Endodermal cell (in vitro differentiated cells): ENCODE measurements around the gene APEH. TPM values are rescaled to one million over a fixed set of nuclear protein-coding genes. Genes with fewer than 3 reads are reported as not detected.

ENCODE experiments used
- DNase-seq: peaks from one replicate; pipeline ENCODE4 v3.0.0-alpha.2; 2017
- H3K27ac ChIP-seq: 2 replicates; pipeline ENCODE4 v1.5.1; 2013; ENCODE audit warnings: mild to moderate bottlenecking, low read depth, low read length, moderate library complexity
- H3K27me3 ChIP-seq: 2 replicates; pipeline ENCODE4 v1.6.1; 2013; ENCODE audit warnings: mild to moderate bottlenecking, low read length, moderate library complexity; ENCODE audit not compliant: insufficient read depth, control insufficient read depth, poor library complexity, severe bottlenecking
- H3K36me3 ChIP-seq: 2 replicates; pipeline ENCODE4 v1.7.0; 2013; ENCODE audit warnings: mild to moderate bottlenecking, low read length, moderate library complexity; ENCODE audit not compliant: control insufficient read depth, insufficient read depth
- H3K4me1 ChIP-seq: one replicate; pipeline ENCODE4 v1.7.0; 2013; ENCODE audit warnings: low read length; ENCODE audit not compliant: control insufficient read depth, insufficient read depth
- H3K4me3 ChIP-seq: 2 replicates; pipeline ENCODE4 v1.5.1; 2013; ENCODE audit warnings: mild to moderate bottlenecking, low read length, moderate library complexity
- H3K9ac ChIP-seq: 2 replicates; pipeline ENCODE4 v1.6.1; 2013; ENCODE audit warnings: mild to moderate bottlenecking, low read length, moderate library complexity; ENCODE audit not compliant: poor library complexity, severe bottlenecking; ENCODE audit errors: extremely low read depth
- H3K9me3 ChIP-seq: 2 replicates; pipeline ENCODE4 v1.6.1; 2013; ENCODE audit warnings: mild to moderate bottlenecking, low read length, moderate library complexity; ENCODE audit not compliant: control insufficient read depth
- H3K27ac Mint-ChIP-seq: 2 replicates; pipeline ENCODE4 v1.8.0; 2020; ENCODE audit warnings: mixed read lengths
- H3K27me3 Mint-ChIP-seq: 2 replicates; pipeline ENCODE4 v1.8.0; 2021; ENCODE audit warnings: mild to moderate bottlenecking, mixed read lengths; ENCODE audit not compliant: insufficient read depth
- H3K36me3 Mint-ChIP-seq: 2 replicates; pipeline ENCODE4 v1.8.0; 2020; ENCODE audit warnings: low read depth, mixed read lengths
- H3K4me1 Mint-ChIP-seq: 2 replicates; pipeline ENCODE4 v1.8.0; 2020; ENCODE audit warnings: mixed read lengths
- H3K4me3 Mint-ChIP-seq: 2 replicates; pipeline ENCODE4 v1.8.0; 2020; ENCODE audit warnings: mild to moderate bottlenecking, moderate library complexity, mixed read lengths
- H3K9me3 Mint-ChIP-seq: 2 replicates; pipeline ENCODE4 v1.8.0; 2020; ENCODE audit warnings: mild to moderate bottlenecking, mixed read lengths
- CTCF ChIP-seq: fragments of 200-600 bp; sonication (generic); conservative IDR thresholded peaks from 2 replicates; pipeline ENCODE4 v1.5.0; 2021; ENCODE audit warnings: antibody characterized with exemption, mild to moderate bottlenecking
- WGBS, 2 experiments: methylation state at CpG; one replicate each; pipeline versions ENCODE4 v1.1.5 to v1.1.7; 2013; ENCODE audit warnings: missing lambda C conversion rate in 2 of 2, mixed read lengths in 1 of 2; ENCODE audit not compliant: insufficient coverage in 1 of 2, insufficient read length in 1 of 2; 5-methylcytosine and 5-hydroxymethylcytosine counted together
- total RNA-seq, 2 donors: library from RNA; stranded (reverse); fragmentation: NEBNext Ultra II Directional in 1 of 2; extraction: Animal tissue kit (Norgen Biotek cat#: 25700) in 1 of 2; gene quantifications; 2 replicates in 1 of 2; 3 replicates in 1 of 2; pipeline ENCODE4 v1.2.1, GENCODE V29; 2021

Gene APEH
- total RNA-seq, 2 donors from 2014 or later, result 188 to 216 TPM

DNA sequence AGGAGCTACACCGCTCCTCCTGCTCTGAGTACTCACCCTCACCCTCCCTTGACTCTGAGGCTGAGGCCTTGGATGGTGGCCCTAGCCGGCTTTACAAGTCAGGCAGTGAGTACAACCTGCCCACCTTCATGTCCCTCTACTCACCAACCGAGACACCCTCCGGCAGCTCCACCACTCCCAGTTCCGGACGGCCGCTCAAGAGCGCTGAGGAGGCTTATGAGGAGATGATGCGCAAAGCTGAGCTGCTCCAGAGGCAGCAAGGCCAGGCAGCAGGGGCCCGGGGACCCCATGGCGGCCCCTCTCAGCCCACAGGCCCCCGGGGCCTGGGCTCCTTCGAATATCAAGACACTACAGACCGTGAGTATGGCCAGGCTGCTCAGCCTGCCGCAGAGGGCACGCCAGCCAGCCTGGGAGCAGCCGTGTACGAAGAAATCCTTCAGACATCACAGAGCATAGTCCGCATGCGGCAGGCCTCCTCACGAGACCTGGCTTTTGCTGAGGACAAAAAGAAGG, 21.2 kb upstream of the APEH start:
- TF ChIP-seq CTCF, result no peak
- Mint-ChIP-seq H3K4me1 (no peaks in the 10 kb centered on the region), H3K36me3 (no peaks in the 10 kb centered on the region)

DNA sequence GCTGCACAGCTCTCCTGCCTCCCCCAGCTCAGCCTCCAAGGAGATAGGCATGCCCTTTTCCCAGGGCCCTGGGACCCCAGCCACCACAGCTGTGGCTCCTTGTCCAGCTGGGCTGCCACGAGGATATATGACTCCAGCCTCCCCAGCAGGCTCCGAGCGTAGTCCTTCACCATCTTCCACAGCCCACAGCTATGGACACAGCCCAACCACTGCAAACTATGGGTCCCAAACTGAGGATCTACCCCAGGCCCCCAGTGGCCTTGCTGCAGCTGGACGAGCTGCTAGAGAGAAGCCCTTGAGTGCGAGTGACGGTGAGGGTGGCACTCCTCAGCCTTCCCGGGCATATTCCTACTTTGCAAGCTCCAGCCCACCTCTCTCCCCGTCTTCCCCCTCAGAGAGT, 20.5 kb upstream of the APEH start:
- DNase-seq, result no peak
- no peak overlapping the region for H3K9ac ChIP-seq
- H3K9me3 ChIP-seq, result no peaks in the 10 kb centered on the region
- Mint-ChIP-seq H3K4me1 (no peaks in the 10 kb centered on the region), H3K27ac (no peak overlapping the region), H3K27me3 (no peaks in the 10 kb centered on the region), H3K4me3 (no peak overlapping the region), H3K9me3 (no peaks in the 10 kb centered on the region), H3K36me3 (no peaks in the 10 kb centered on the region)
- H3K27ac ChIP-seq, result no peak overlapping the region
- no peaks in the 10 kb centered on the region for H3K4me1 ChIP-seq
- TF ChIP-seq CTCF, result no peak
- WGBS, 2 experiments, result 84 to 93% methylated on average over 5 to 8 of the region's 8 CpGs
- no peaks in the 10 kb centered on the region for H3K27me3 ChIP-seq
- H3K4me3 ChIP-seq, result no peak overlapping the region
- no peaks in the 10 kb centered on the region for H3K36me3 ChIP-seq

More for the DNA sequence above, 21.2 kb upstream of the APEH start:
- H3K27me3 Mint-ChIP-seq, result no peaks in the 10 kb centered on the region
- Histone ChIP-seq H3K36me3 (no peaks in the 10 kb centered on the region), H3K27ac (no peak overlapping the region), H3K27me3 (no peaks in the 10 kb centered on the region), H3K4me1 (no peaks in the 10 kb centered on the region), H3K9ac (no peak overlapping the region), H3K4me3 (no peak overlapping the region), H3K9me3 (no peaks in the 10 kb centered on the region)
- no peaks in the 10 kb centered on the region for H3K9me3 Mint-ChIP-seq
- 92 to 95% methylated on average over 19 to 21 of the region's 21 CpGs for WGBS, 2 experiments
- no peak overlapping the region for H3K27ac Mint-ChIP-seq
- no peak overlapping the region for H3K4me3 Mint-ChIP-seq
- DNase-seq, result no peak

DNA sequence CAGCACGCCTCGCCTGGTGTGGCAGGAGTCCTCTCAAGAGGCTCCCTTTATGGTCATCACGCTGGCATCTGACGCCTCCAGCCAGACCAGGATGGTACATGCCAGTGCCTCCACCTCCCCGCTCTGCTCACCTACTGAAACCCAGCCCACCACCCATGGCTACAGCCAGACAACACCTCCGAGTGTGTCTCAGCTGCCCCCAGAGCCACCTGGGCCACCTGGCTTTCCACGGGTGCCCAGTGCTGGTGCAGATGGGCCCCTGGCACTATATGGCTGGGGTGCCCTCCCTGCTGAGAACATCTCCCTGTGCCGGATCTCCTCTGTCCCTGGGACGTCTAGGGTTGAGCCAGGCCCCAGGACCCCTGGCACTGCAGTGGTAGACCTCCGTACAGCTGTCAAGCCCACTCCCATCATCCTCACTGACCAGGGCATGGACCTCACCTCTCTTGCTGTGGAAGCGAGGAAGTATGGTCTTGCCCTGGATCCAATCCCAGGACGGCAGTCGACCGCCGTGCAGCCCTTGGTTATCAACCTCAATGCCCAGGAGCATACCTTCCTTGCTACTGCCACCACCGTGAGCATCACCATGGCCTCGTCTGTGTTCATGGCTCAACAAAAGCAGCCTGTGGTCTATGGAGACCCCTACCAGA, 19.9 kb upstream of the APEH start:
- H3K27ac Mint-ChIP-seq, result no peak overlapping the region
- H3K9ac ChIP-seq, result no peak overlapping the region

More for the DNA sequence above, 19.9 kb upstream of the APEH start:
- no peak for DNase-seq
- Histone ChIP-seq H3K27me3 (no peaks in the 10 kb centered on the region), H3K9me3 (no peaks in the 10 kb centered on the region), H3K4me3 (no peak overlapping the region), H3K36me3 (no peaks in the 10 kb centered on the region), H3K27ac (no peak overlapping the region), H3K4me1 (no peaks in the 10 kb centered on the region)
- 87 to 91% methylated on average over 15 to 17 of the region's 17 CpGs for WGBS, 2 experiments
- H3K9me3 Mint-ChIP-seq, result no peaks in the 10 kb centered on the region
- H3K4me3 Mint-ChIP-seq, result no peak overlapping the region
- H3K4me1 Mint-ChIP-seq, result no peaks in the 10 kb centered on the region
- no peaks in the 10 kb centered on the region for H3K27me3 Mint-ChIP-seq
- no peaks in the 10 kb centered on the region for H3K36me3 Mint-ChIP-seq
- no peak for TF ChIP-seq CTCF
